B cell (primary cell): ENCODE data around the gene DRICH1. TPM values are rescaled to one million over a fixed set of nuclear protein-coding genes. Genes with fewer than 3 reads are reported as not detected.
"Not testable (repeated sequence)": the region's sequence is repeated elsewhere in the genome, so short reads cannot be mapped to it uniquely, and the experiment has no call there.

Experiments
- ATAC-seq: fragments of 200-7000 bp; cut with Tn5 transposase; one replicate; pipeline ENCODE4 v1.10.0; 2021; ENCODE audit warnings: low read depth, mild to moderate bottlenecking, moderate number of reproducible peaks, moderate library complexity
- CTCF ChIA-PET: fragments of 350-600 bp; sonication (Branson Sonifier 250); formaldehyde crosslinking; loops from one replicate; lab custom pipeline; 2021; ENCODE audit warnings: antibody characterized with exemption, inconsistent platforms; lab: Charles Lee
- POLR2A ChIA-PET: fragments of 350-600 bp; sonication (Branson Sonifier 250); formaldehyde crosslinking; loops from one replicate; lab custom pipeline; 2021; ENCODE audit warnings: antibody characterized with exemption; lab: Charles Lee
- DNase-seq: peaks from one replicate; pipeline ENCODE4 v3.0.0; 2013
- H2AFZ ChIP-seq: 2 replicates; pipeline ENCODE4 v1.6.1; 2012; ENCODE audit warnings: mild to moderate bottlenecking, low read depth, low read length; ENCODE audit not compliant: insufficient read depth, poor library complexity, severe bottlenecking
- H3K27ac ChIP-seq, 2 donors: 1 replicate in 1 of 2; 2 replicates in 1 of 2; pipeline ENCODE4 v1.5.1; 2012 to 2013; ENCODE audit warnings: low read length in 2 of 2, mild to moderate bottlenecking in 2 of 2, moderate library complexity in 1 of 2
- H3K27me3 ChIP-seq, 4 experiments: fragments of 200-600 bp in 1 of 4; sonication (generic) in 1 of 4; replicated peaks in 1 of 4; 1 replicate in 2 of 4; 2 replicates in 2 of 4; pipeline versions ENCODE4 v1.6.1 to v1.7.0; 2013 to 2016; ENCODE audit warnings: low read length in 3 of 4, mild to moderate bottlenecking in 2 of 4, mixed read lengths in 1 of 4, moderate library complexity in 1 of 4; ENCODE audit not compliant: insufficient read depth in 4 of 4, control insufficient read depth in 3 of 4; ENCODE audit errors: control extremely low read depth in 1 of 4
- H3K36me3 ChIP-seq, 2 experiments: replicated peaks in 1 of 2; 1 replicate in 1 of 2; 2 replicates in 1 of 2; pipeline versions ENCODE4 v1.6.1 to v1.7.1; 2013; ENCODE audit warnings: low read length in 1 of 2; ENCODE audit not compliant: insufficient read depth in 2 of 2, control insufficient read depth in 1 of 2; ENCODE audit errors: control extremely low read depth in 1 of 2, extremely low read depth in 1 of 2
- H3K4me1 ChIP-seq, 2 donors: fragments of 200-600 bp in 1 of 2; sonication (generic) in 1 of 2; 1 replicate in 1 of 2; 2 replicates in 1 of 2; pipeline versions ENCODE4 v1.5.1 to v1.6.1; 2013 to 2017; ENCODE audit warnings: low read length in 2 of 2; ENCODE audit not compliant: control insufficient read depth in 2 of 2, insufficient read depth in 2 of 2
- H3K4me2 ChIP-seq: replicated peaks from 2 replicates; pipeline ENCODE3; 2012; ENCODE audit warnings: mild to moderate bottlenecking, low read depth, low read length; ENCODE audit not compliant: poor library complexity, severe bottlenecking
- H3K4me3 ChIP-seq, 5 experiments: fragments of 200-600 bp in 1 of 5; sonication (generic) in 1 of 5; 1 replicate in 3 of 5; 2 replicates in 2 of 5; pipeline versions ENCODE4 v1.5.1 to v1.7.0; 2011 to 2016; ENCODE audit warnings: low read length in 4 of 5, mild to moderate bottlenecking in 4 of 5, low read depth in 2 of 5, control low read depth in 1 of 5, moderate library complexity in 1 of 5; ENCODE audit not compliant: insufficient read depth in 1 of 5; ENCODE audit errors: control extremely low read depth in 1 of 5, extremely low read depth in 1 of 5
- H3K79me2 ChIP-seq: fragments of 200-600 bp; sonication (generic); one replicate; pipeline ENCODE4 v1.6.0; 2016; ENCODE audit warnings: low read length; ENCODE audit not compliant: control insufficient read depth, insufficient read depth
- H3K9ac ChIP-seq: fragments of 200-600 bp; sonication (generic); 2 replicates; pipeline ENCODE4 v1.6.1; 2017; ENCODE audit warnings: mild to moderate bottlenecking, low read length, moderate library complexity
- H3K9me3 ChIP-seq, 3 donors: one replicate each; pipeline versions ENCODE4 v1.6.1 to v1.7.1; 2013; ENCODE audit warnings: low read length in 2 of 3; ENCODE audit not compliant: control insufficient read depth in 2 of 3, insufficient read depth in 1 of 3; ENCODE audit errors: control extremely low read depth in 1 of 3
- H4K20me1 ChIP-seq: 2 replicates; pipeline ENCODE4 v1.6.0; 2012; ENCODE audit warnings: mild to moderate bottlenecking, low read length; ENCODE audit not compliant: insufficient read depth, control insufficient read depth, poor library complexity, severe bottlenecking
- H3K27ac Mint-ChIP-seq: one replicate; pipeline ENCODE4 v1.8.0; 2021; ENCODE audit warnings: mixed read lengths
- H3K27me3 Mint-ChIP-seq: one replicate; pipeline ENCODE4 v1.8.0; 2021; ENCODE audit warnings: mixed read lengths
- H3K4me1 Mint-ChIP-seq: one replicate; pipeline ENCODE4 v1.8.0; 2021; ENCODE audit warnings: mixed read lengths
- H3K4me3 Mint-ChIP-seq: one replicate; pipeline ENCODE4 v1.8.0; 2021; ENCODE audit warnings: mixed read lengths
- H3K9me3 Mint-ChIP-seq: one replicate; pipeline ENCODE4 v1.8.0; 2022; ENCODE audit warnings: mixed read lengths; ENCODE audit not compliant: insufficient read depth
- EZH2 ChIP-seq: IDR thresholded peaks from 2 replicates; pipeline ENCODE4 v1.6.1; 2012; ENCODE audit warnings: borderline replicate concordance, low read depth, mild to moderate bottlenecking, moderate library complexity, low read length; ENCODE audit not compliant: insufficient read depth, poor library complexity, severe bottlenecking
- WGBS: methylation state at CpG from one replicate; pipeline ENCODE4 v1.1.5; 2013; ENCODE audit warnings: missing lambda C conversion rate; ENCODE audit not compliant: insufficient coverage; 5-methylcytosine and 5-hydroxymethylcytosine counted together
- intact Hi-C: fragments of 100-400 bp; cut with micrococcal nuclease; formaldehyde crosslinking; loops from one replicate; pipeline ENCODE4 v1.10.0; 2022
- polyA plus RNA-seq: library from polyadenylated mRNA; depleted of rRNA; stranded (reverse); fragments of >200 nt; gene quantifications from 2 replicates; pipeline ENCODE4 v1.2.3, GENCODE V29; 2012
- total RNA-seq, 2 donors: library from RNA; stranded (reverse); fragments of 120-200 nt in 1 of 2; gene quantifications; 1 replicate in 1 of 2; 2 replicates in 1 of 2; pipeline versions ENCODE4 v1.2.3 to v1.2.4, GENCODE V29; 2013 to 2022
- TF ChIP-seq, protein P1 (sequence below): fragments of 200-600 bp; IDR thresholded peaks from one replicate; pipeline ENCODE4 v1.8.0; 2022; ENCODE audit warnings: antibody characterized with exemption, mild to moderate bottlenecking

DRICH1 gene
- total and polyA plus RNA-seq, 2 donors (not counting 1 experiment from before 2014, with no cell fraction given): 0.37 to 1.5 TPM

DNA sequence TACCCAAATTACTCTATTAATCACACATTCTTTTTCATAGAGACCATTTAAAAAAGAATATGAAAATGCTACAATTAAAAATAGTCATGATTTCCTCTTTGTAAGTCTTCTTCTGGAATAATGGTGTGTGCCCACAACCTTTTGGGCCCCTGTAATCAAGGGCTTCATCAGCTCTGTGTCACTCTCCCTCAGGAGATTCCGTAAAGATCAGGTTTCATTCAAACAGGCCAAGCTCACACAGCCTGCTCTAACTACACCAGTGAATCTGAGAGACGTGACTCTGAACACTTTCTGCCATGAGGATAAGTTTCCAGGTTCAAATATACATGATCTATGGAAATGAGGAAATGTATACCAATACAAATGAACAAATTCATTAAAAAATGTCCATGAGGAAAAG, 9.5 kb downstream of the DRICH1 start:
- no peak overlapping the region for H3K27ac ChIP-seq
- ATAC-seq (no peak), DNase-seq (no peak)
- H2AFZ ChIP-seq: no peak overlapping the region
- 100% methylated on average over 1 of the region's 2 CpGs for WGBS
- H3K4me1 ChIP-seq: no peaks in the 10 kb centered on the region
- H3K27me3 Mint-ChIP-seq: no peaks in the 10 kb centered on the region
- no peak overlapping the region for H3K4me2 ChIP-seq
- peaks cover 2% of the 10 kb centered on the region for H3K4me1 Mint-ChIP-seq
- no peak overlapping the region for H3K4me3 Mint-ChIP-seq
- no peak for TF ChIP-seq EZH2
- TF ChIP-seq, protein P1, sequence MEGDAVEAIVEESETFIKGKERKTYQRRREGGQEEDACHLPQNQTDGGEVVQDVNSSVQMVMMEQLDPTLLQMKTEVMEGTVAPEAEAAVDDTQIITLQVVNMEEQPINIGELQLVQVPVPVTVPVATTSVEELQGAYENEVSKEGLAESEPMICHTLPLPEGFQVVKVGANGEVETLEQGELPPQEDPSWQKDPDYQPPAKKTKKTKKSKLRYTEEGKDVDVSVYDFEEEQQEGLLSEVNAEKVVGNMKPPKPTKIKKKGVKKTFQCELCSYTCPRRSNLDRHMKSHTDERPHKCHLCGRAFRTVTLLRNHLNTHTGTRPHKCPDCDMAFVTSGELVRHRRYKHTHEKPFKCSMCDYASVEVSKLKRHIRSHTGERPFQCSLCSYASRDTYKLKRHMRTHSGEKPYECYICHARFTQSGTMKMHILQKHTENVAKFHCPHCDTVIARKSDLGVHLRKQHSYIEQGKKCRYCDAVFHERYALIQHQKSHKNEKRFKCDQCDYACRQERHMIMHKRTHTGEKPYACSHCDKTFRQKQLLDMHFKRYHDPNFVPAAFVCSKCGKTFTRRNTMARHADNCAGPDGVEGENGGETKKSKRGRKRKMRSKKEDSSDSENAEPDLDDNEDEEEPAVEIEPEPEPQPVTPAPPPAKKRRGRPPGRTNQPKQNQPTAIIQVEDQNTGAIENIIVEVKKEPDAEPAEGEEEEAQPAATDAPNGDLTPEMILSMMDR: no peak
- CTCF ChIA-PET: interaction anchor here (0.6 to 1.5 kb wide), 2 partner anchors 31 to 123 kb away, joined by 3 read pairs; no protein-coding TSS in a partner anchor
- H3K9ac ChIP-seq: no peak overlapping the region
- no peaks in the 10 kb centered on the region for H3K79me2 ChIP-seq
- no peaks in the 10 kb centered on the region for H4K20me1 ChIP-seq
- POLR2A ChIA-PET: no interaction called here
- H3K36me3 ChIP-seq: no peaks in the 10 kb centered on the region
- H3K27ac Mint-ChIP-seq: no peak overlapping the region
- intact Hi-C loops: no loop called here
- H3K9me3 ChIP-seq: no peaks in the 10 kb centered on the region
- H3K4me3 ChIP-seq: no peak overlapping the region
- no peaks in the 10 kb centered on the region for H3K9me3 Mint-ChIP-seq
- no peaks in the 10 kb centered on the region for H3K27me3 ChIP-seq

DNA sequence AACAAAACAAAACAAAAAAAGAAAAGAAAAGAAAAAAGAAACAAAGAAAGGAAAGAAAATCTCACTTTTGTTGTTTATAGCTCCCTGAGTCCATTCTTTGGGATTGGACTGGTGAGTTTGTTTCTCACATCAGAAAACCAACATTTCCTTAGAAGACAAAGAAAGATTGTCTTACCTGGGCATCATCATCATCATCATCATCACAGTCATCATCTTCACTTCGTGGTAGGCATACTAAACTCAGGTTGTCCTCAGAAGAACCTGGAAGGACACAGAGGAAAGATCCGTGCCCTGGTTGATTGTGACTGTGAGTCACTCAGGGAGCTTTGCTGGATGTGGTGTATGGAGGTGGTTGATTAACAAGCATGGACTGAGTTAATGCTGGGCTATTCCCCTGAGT, 10.2 kb downstream of the DRICH1 start:
- H3K4me1 ChIP-seq, H3K9ac ChIP-seq, H3K9me3 ChIP-seq, H3K4me1 Mint-ChIP-seq, H3K4me3 ChIP-seq, H3K4me3 Mint-ChIP-seq, H4K20me1 ChIP-seq, H3K4me2 ChIP-seq, H3K27me3 Mint-ChIP-seq, H3K27me3 ChIP-seq, POLR2A ChIA-PET, H3K79me2 ChIP-seq, H3K36me3 ChIP-seq, H3K27ac Mint-ChIP-seq, H3K27ac ChIP-seq, H3K9me3 Mint-ChIP-seq, ATAC-seq, intact Hi-C loops, DNase-seq, H2AFZ ChIP-seq: not testable (repeated sequence)
- CTCF ChIA-PET: interaction anchor here (0.6 kb wide), 1 partner anchor 124 kb away, joined by 3 read pairs; no protein-coding TSS in a partner anchor
- no CpG with 5 or more reads among the region's 2 CpGs for WGBS
